Trophoblast cell (in vitro differentiated cells and primary cell): ENCODE data around the gene ESYT1.

Experiments used
- DNase-seq, 2 donors: peaks; one replicate each; pipeline ENCODE4 v3.0.0-alpha.2; 2016
- H2AFZ ChIP-seq: 2 replicates; pipeline ENCODE4 v1.6.1; 2013; ENCODE audit warnings: low read length, moderate library complexity, mild to moderate bottlenecking; ENCODE audit not compliant: insufficient read depth, poor library complexity
- H2AK5ac ChIP-seq: 2 replicates; pipeline ENCODE4 v1.6.1; 2013; ENCODE audit warnings: mild to moderate bottlenecking, low read length
- H2BK120ac ChIP-seq: 2 replicates; pipeline ENCODE4 v1.6.1; 2013; ENCODE audit warnings: low read length, mild to moderate bottlenecking, moderate library complexity; ENCODE audit not compliant: insufficient read depth, poor library complexity
- H2BK12ac ChIP-seq: 2 replicates; pipeline ENCODE4 v1.6.1; 2013; ENCODE audit warnings: mild to moderate bottlenecking, low read length, moderate library complexity
- H2BK5ac ChIP-seq: 2 replicates; pipeline ENCODE4 v1.6.1; 2013; ENCODE audit warnings: low read length, low read depth, moderate library complexity, mild to moderate bottlenecking; ENCODE audit not compliant: poor library complexity
- H3K14ac ChIP-seq: 2 replicates; pipeline ENCODE4 v1.6.1; 2013; ENCODE audit warnings: mild to moderate bottlenecking, low read length
- H3K18ac ChIP-seq: 2 replicates; pipeline ENCODE4 v1.6.1; 2013; ENCODE audit warnings: mild to moderate bottlenecking, low read length
- H3K23ac ChIP-seq: 2 replicates; pipeline ENCODE4 v1.6.1; 2013; ENCODE audit warnings: low read length
- H3K27ac ChIP-seq: 2 replicates; pipeline ENCODE4 v1.5.1; 2013; ENCODE audit warnings: low read depth, mild to moderate bottlenecking, inconsistent platforms, low read length, moderate library complexity
- H3K27me3 ChIP-seq: 2 replicates; pipeline ENCODE4 v1.6.1; 2013; ENCODE audit warnings: inconsistent platforms, mild to moderate bottlenecking, low read length, moderate library complexity; ENCODE audit not compliant: insufficient read depth
- H3K36me3 ChIP-seq, 2 experiments: 1 replicate in 1 of 2; 2 replicates in 1 of 2; pipeline ENCODE4 v1.6.1; 2013; ENCODE audit warnings: low read length in 2 of 2, mild to moderate bottlenecking in 2 of 2, moderate library complexity in 1 of 2; ENCODE audit not compliant: insufficient read depth in 2 of 2, control insufficient read depth in 1 of 2
- H3K4ac ChIP-seq: 2 replicates; pipeline ENCODE4 v1.6.1; 2013; ENCODE audit warnings: low read depth, mild to moderate bottlenecking, low read length, moderate library complexity
- H3K4me1 ChIP-seq, 2 experiments: 1 replicate in 1 of 2; 2 replicates in 1 of 2; pipeline ENCODE4 v1.6.1; 2013; ENCODE audit warnings: low read length in 2 of 2, mild to moderate bottlenecking in 2 of 2, moderate library complexity in 1 of 2; ENCODE audit not compliant: insufficient read depth in 2 of 2, control insufficient read depth in 1 of 2
- H3K4me2 ChIP-seq: 2 replicates; pipeline ENCODE4 v1.6.1; 2013; ENCODE audit warnings: inconsistent platforms, mild to moderate bottlenecking, low read length, moderate library complexity
- H3K4me3 ChIP-seq: 2 replicates; pipeline ENCODE4 v1.5.1; 2013; ENCODE audit warnings: mild to moderate bottlenecking, low read depth, low read length, inconsistent platforms
- H3K79me1 ChIP-seq: one replicate; pipeline ENCODE4 v1.6.1; 2013; ENCODE audit warnings: low read length
- H3K79me2 ChIP-seq: 2 replicates; pipeline ENCODE4 v1.6.1; 2013; ENCODE audit warnings: low read length, mild to moderate bottlenecking; ENCODE audit not compliant: control insufficient read depth, insufficient read depth, poor library complexity
- H3K9ac ChIP-seq: 2 replicates; pipeline ENCODE4 v1.6.1; 2013; ENCODE audit warnings: mild to moderate bottlenecking, low read length
- H3K9me3 ChIP-seq: 2 replicates; pipeline ENCODE4 v1.6.1; 2013; ENCODE audit warnings: low read depth, mild to moderate bottlenecking, control low read depth, inconsistent platforms, low read length; ENCODE audit not compliant: insufficient read depth
- H4K12ac ChIP-seq: 2 replicates; pipeline ENCODE4 v1.6.1; 2013; ENCODE audit warnings: low read depth, mild to moderate bottlenecking, low read length, moderate library complexity
- H4K8ac ChIP-seq: 2 replicates; pipeline ENCODE4 v1.6.1; 2013; ENCODE audit warnings: low read depth, mild to moderate bottlenecking, low read length, moderate library complexity
- H4K91ac ChIP-seq: one replicate; pipeline ENCODE4 v1.6.1; 2013; ENCODE audit warnings: low read depth, mild to moderate bottlenecking, low read length, moderate library complexity
- WGBS: extraction: QIAGEN DNeasy Blood & Tissue Kit; methylation state at CpG from one replicate; pipeline ENCODE4 v1.1.7; 2013; ENCODE audit warnings: missing lambda C conversion rate; ENCODE audit not compliant: insufficient read length, insufficient coverage; ENCODE audit errors: extremely low coverage; 5-methylcytosine and 5-hydroxymethylcytosine counted together

The ESYT1 gene

DNA sequence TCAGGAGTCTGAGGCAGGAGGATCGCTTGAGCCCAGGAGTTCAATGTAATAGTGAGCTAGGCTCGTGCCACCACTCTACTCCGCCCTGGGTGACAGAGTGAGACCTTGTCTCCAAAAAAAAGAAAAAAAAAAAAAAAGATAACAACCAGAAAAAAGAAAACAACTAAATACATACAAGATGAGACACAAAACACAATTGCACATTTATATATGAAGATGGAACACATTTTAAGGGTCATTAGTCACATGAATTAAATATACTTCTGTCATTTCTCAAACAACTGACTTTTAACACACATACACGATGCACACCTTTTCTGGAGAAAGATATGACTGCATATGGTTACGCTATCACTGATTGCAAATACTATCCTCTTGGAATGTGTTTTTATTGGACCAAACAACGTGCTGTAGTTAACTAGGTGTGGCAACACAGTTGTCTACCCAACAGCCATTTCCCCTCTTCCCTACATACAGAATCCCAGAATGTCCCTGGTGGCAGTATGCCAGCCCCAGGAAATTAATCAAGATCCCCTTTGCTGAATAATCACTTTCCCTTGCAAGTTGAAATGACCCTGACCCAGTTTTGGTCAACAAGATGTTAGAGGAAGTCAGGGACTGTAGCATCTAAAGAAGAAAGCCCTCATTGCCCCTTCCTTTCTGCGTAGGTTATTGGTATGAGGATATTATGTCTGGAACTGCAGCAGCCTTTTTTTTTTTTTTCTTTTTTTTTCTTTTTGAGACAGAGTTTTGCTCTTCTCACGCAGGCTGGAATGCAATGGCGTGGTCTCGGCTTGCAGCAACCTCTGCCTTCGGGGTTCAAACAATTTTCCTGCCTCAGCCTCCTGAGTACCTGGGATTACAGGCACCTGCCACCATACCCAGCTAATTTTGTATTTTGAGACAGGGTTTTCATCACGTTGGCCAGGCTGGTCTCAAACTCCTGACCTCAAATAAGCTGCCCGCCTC is 18.7 kb downstream of the ESYT1 start:
- Histone ChIP-seq H4K8ac (no peak overlapping the region), H3K4me1 (peaks cover 4 to 5% of the 10 kb centered on the region in 2 experiments), H2BK5ac (no peak overlapping the region), H3K18ac (no peak overlapping the region), H3K9me3 (no peaks in the 10 kb centered on the region), H2AFZ (no peak overlapping the region), H3K27me3 (no peaks in the 10 kb centered on the region), H3K23ac (no peak overlapping the region), H3K4ac (no peak overlapping the region), H3K9ac (no peak overlapping the region), H3K79me1 (peaks cover under 1% of the 10 kb centered on the region), H2BK12ac (no peak overlapping the region), H4K91ac (no peak overlapping the region), H4K12ac (no peak overlapping the region), H3K36me3 (peaks cover 23 to 28% of the 10 kb centered on the region in 2 experiments), H3K4me2 (no peak overlapping the region), H3K27ac (no peak overlapping the region), H3K4me3 (no peak overlapping the region), H2AK5ac (no peak overlapping the region), H3K14ac (no peak overlapping the region), H3K79me2 (no peaks in the 10 kb centered on the region), H2BK120ac (no peak overlapping the region)
- peak; percentile 59 to 78 for DNase-seq
- WGBS: no CpG with 5 or more reads among the region's 13 CpGs

DNA sequence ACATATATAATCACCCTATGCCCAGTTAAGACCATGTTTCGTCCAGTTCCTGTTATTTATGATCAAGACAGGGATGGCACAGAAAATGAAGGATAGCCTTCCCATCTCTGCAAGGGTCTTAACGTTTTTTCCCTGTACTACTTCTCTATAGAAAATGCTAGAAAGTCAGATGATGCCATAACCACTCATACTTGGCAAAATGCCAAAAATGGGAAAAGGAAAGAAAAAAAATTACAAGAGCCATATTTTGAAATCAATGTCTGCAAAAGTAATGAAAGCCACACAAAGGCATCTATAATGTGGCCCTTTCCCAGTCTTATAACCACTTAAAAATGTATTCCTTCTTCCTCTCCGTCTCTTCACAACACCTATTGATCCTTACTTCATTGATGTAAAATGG is 22.5 kb downstream of the ESYT1 start:
- DNase-seq: peak in 1 of 2 donors; percentile 29
- H3K4me1 ChIP-seq: peaks cover 12 to 13% of the 10 kb centered on the region in 2 experiments
- no peak overlapping the region for H4K12ac ChIP-seq
- no peak overlapping the region for H3K9ac ChIP-seq
- H2BK12ac ChIP-seq: no peak overlapping the region
- H3K36me3 ChIP-seq: peaks cover 7 to 13% of the 10 kb centered on the region in 2 experiments
- no peak overlapping the region for H3K4me3 ChIP-seq
- H4K91ac ChIP-seq: no peak overlapping the region
- H4K8ac ChIP-seq: no peak overlapping the region
- peaks cover 9% of the 10 kb centered on the region for H3K79me1 ChIP-seq
- no peaks in the 10 kb centered on the region for H3K9me3 ChIP-seq
- H3K18ac ChIP-seq: no peak overlapping the region
- no CpG with 5 or more reads among the region's 3 CpGs for WGBS
- no peaks in the 10 kb centered on the region for H3K27me3 ChIP-seq
- H3K14ac ChIP-seq: no peak overlapping the region
- no peak overlapping the region for H3K23ac ChIP-seq
- no peak overlapping the region for H3K4me2 ChIP-seq
- no peak overlapping the region for H3K4ac ChIP-seq
- no peak overlapping the region for H2AFZ ChIP-seq
- H3K27ac ChIP-seq: no peak overlapping the region
- H2AK5ac ChIP-seq: no peak overlapping the region
- H2BK5ac ChIP-seq: no peak overlapping the region
- no peak overlapping the region for H2BK120ac ChIP-seq
- H3K79me2 ChIP-seq: no peaks in the 10 kb centered on the region

DNA sequence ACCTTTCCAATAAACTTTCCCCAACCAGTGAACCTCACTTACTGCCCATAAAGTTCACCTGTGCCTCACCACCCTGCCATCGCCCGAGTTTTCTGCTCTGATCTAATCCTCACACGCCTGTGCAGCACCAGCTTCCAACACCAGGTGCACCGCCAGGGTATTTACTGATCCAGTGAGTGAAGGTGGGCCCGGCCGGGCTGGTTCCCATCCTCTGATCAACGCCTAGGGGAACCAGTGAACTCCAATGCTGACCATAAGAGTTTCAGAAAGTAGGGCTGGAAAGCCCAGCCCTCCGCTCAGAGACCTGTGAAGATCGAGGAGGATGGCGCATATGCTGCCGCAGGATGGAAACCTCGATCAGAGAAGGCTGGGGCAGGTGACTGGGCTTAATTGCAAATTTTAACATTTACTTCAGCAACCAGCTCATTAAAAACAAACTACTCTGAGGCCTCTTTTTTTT is 23.6 kb downstream of the ESYT1 start:
- H2BK12ac ChIP-seq: no peak overlapping the region
- H2AFZ ChIP-seq: peak overlapping the region; percentile 75
- no peaks in the 10 kb centered on the region for H3K79me2 ChIP-seq
- H3K4me3 ChIP-seq: peak overlapping the region; percentile 79
- no peaks in the 10 kb centered on the region for H3K9me3 ChIP-seq
- peak overlapping the region; percentile 88 for H3K9ac ChIP-seq
- H2AK5ac ChIP-seq: no peak overlapping the region
- no CpG with 5 or more reads among the region's 12 CpGs for WGBS
- peak overlapping the region; percentile 100 for H3K4me2 ChIP-seq
- H3K27me3 ChIP-seq: no peaks in the 10 kb centered on the region
- H3K23ac ChIP-seq: no peak overlapping the region
- H3K79me1 ChIP-seq: peaks cover 9% of the 10 kb centered on the region
- H2BK120ac ChIP-seq: no peak overlapping the region
- peak overlapping the region; percentile 46 for H2BK5ac ChIP-seq
- peaks cover 11 to 17% of the 10 kb centered on the region in 2 experiments for H3K36me3 ChIP-seq
- peak overlapping the region; percentile 61 for H3K27ac ChIP-seq
- peak overlapping the region; percentile 79 for H4K91ac ChIP-seq
- H3K4me1 ChIP-seq: peaks cover 12 to 13% of the 10 kb centered on the region in 2 experiments
- no peak overlapping the region for H3K18ac ChIP-seq
- H3K4ac ChIP-seq: peak overlapping the region; percentile 33
- DNase-seq: peak; percentile 61 to 79
- peak overlapping the region; percentile 81 for H4K8ac ChIP-seq
- H3K14ac ChIP-seq: peak overlapping the region; percentile 71
- peak overlapping the region; percentile 92 for H4K12ac ChIP-seq

DNA sequence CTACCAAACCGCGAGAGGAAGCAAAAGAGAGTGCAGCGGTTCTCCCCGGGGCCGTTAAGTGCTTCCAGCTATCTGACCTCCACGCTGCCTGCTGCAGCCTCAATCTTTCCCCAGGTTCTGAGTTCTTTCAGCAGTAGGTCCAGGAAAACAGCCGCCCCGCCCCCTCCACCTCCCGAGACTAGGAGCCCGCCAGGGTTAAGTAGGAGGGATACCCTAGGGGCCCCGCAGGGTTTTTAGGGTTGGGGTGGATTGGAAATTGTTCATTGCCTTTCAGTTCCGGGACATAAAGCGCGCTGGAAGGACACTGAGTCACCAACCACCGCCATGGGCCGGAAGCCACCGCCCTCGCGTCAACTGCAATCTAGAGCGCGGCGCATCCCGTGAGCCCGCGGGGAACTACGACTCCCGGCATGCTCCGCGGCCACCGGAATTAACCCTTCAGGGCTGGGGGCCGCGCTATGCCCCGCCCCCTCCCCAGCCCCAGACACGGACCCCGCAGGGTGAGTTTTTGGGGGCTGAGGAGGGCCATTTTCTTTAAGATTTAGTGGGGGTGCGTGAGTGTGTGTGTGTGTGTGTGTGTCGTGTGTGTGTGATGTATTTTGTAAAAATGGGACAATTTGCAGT is 24.2 kb downstream of the ESYT1 start, which contains the start of gene MYL6B:
Gene MYL6B (plus strand): TSS at position 456 of the 624 bp plus-strand sequence. CDS start 1,332 bp downstream, outside the sequence.
- peaks cover 14% of the 10 kb centered on the region in 2 experiments for H3K4me1 ChIP-seq
- H2AFZ ChIP-seq: peak within 1 kb of the TSS; percentile 75
- peak within 1 kb of the TSS; percentile 92 for H4K12ac ChIP-seq
- H3K79me2 ChIP-seq: peaks cover under 1% of the 10 kb centered on the region
- peak within 1 kb of the TSS; percentile 20 for H2BK120ac ChIP-seq
- H3K27me3 ChIP-seq: no peaks in the 10 kb centered on the region
- peak within 1 kb of the TSS; percentile 46 for H2BK5ac ChIP-seq
- WGBS: no CpG with 5 or more reads among the region's 37 CpGs
- no peak within 1 kb of the TSS for H2BK12ac ChIP-seq
- DNase-seq: peak; percentile 94 to 96
- peak within 1 kb of the TSS; percentile 61 for H3K18ac ChIP-seq
- peak within 1 kb of the TSS; percentile 61 for H3K27ac ChIP-seq
- H2AK5ac ChIP-seq: peak within 1 kb of the TSS; percentile 79
- H3K14ac ChIP-seq: peak within 1 kb of the TSS; percentile 71
- peaks cover 9% of the 10 kb centered on the region for H3K79me1 ChIP-seq
- H4K8ac ChIP-seq: peak within 1 kb of the TSS; percentile 81
- peak within 1 kb of the TSS; percentile 79 for H3K4me3 ChIP-seq
- H3K9me3 ChIP-seq: no peaks in the 10 kb centered on the region
- peaks cover 11 to 17% of the 10 kb centered on the region in 2 experiments for H3K36me3 ChIP-seq
- H3K23ac ChIP-seq: no peak within 1 kb of the TSS
- H4K91ac ChIP-seq: peak within 1 kb of the TSS; percentile 79
- H3K9ac ChIP-seq: peak within 1 kb of the TSS; percentile 88
- peak within 1 kb of the TSS; percentile 100 for H3K4me2 ChIP-seq
- H3K4ac ChIP-seq: peak within 1 kb of the TSS; percentile 44
